Measurements from ENCODE around the gene MDC1. TPM values are rescaled to one million over a fixed set of nuclear protein-coding genes. Genes with fewer than 3 reads are reported as not detected.

MDC1 gene
- total RNA-seq, 1 experiment from 2014 or later, result 46.6 TPM

- DNase-seq, result no peak
- Histone ChIP-seq H3K4me1 (peaks cover 31% of the 10 kb centered on the region), H3K4me3 (ENCODE audit: low read depth, low read length) (peak overlapping the region; percentile 75), H3K27me3 (replicated peaks; ENCODE audit: control insufficient read depth, insufficient read depth, low read length) (no peaks in the 10 kb centered on the region), H3K9me3 (no peaks in the 10 kb centered on the region), H3K36me3 (ENCODE audit: control insufficient read depth, insufficient read depth, low read length) (no peaks in the 10 kb centered on the region)
- H3K4me1 Mint-ChIP-seq (ENCODE audit: low read depth, unreplicated experiment), result peaks cover 45% of the 10 kb centered on the region
- intact Hi-C loops (cut with micrococcal nuclease; ENCODE audit: unreplicated experiment), result no loop called here
- H3K27me3 Mint-ChIP-seq (ENCODE audit: insufficient read depth, unreplicated experiment), result no peaks in the 10 kb centered on the region
- peaks cover 7% of the 10 kb centered on the region for H3K36me3 Mint-ChIP-seq (ENCODE audit: insufficient read depth, unreplicated experiment)
- H3K4me3 Mint-ChIP-seq (ENCODE audit: unreplicated experiment), result peak overlapping the region; percentile 74
- H3K27ac Mint-ChIP-seq (ENCODE audit: unreplicated experiment), result peak overlapping the region; percentile 39
- POLR2A ChIA-PET, result interaction anchor here (1.6 kb wide), 1 partner anchor 26 kb away, joined by 12 read pairs; the partner anchor contains the start of gene MDC1
- CTCF ChIA-PET, result interaction anchor here (0.7 to 2.0 kb wide), 4 partner anchors 13 to 449 kb away, joined by 3 to 6 read pairs (median 5); partner anchors contain the start of genes DHX16 and MDC1
- TSS peak; percentile 35 for BruUV-seq (replicated peaks)
- no peaks in the 10 kb centered on the region for H3K9me3 Mint-ChIP-seq (ENCODE audit: unreplicated experiment)
- no peak for TF ChIP-seq CTCF (IDR thresholded peaks at IDR 0.05; ENCODE audit: insufficient read depth in 1 of 2, low read depth in 1 of 2, low read length in 1 of 2, severe bottlenecking in 1 of 2, unreplicated experiment in 1 of 2)
These were observed 25.8 kb downstream of the MDC1 start for GRCh38 chr6:30691208-30691847.

DNA sequence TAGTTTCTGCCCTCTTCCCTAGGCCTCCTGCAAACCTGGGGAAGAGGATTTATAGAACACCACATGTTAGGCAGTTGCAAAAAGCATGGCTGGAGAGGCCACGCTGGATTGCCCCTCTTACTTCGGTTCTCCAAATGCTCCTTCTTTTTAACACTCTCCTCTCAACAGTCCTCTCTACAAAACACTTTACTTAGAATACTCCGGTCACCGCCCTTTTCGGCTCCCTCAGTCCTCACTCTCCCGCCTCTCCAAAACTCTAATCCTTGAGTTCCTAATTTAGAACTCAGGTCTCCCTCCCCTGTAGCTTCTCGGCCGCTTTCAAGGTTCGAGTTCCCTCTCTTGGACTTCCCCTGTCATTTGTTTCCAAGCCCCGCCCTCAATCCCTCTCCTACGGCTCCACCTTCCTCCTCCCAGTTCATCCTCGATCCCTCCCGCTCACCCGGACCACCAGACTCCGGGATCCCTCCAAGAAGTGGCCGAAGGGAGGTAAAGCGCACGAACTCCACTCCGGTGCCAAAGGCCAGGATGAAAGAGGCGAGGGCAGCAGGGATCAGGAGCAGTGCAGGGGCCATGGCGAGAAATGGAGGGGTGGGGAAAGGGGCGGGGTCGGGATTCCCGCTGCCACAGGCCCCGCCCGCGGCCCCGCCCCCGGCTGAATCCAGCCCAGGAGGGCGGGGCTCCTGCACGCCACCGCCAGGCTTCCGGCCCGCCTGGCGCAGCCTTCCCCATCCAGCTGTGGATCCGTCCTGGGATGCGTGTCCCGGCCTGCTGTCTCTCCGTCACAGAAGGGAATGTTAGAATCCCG, 26.5 kb downstream of the MDC1 start, which contains the start of gene NRM:
Gene NRM (minus strand): TSS at position 582 of the 805 bp plus-strand sequence. CDS start 10 bp downstream, at position 572.
- Mint-ChIP-seq H3K27me3 (ENCODE audit: insufficient read depth, unreplicated experiment) (no peaks in the 10 kb centered on the region), H3K4me1 (ENCODE audit: low read depth, unreplicated experiment) (peaks cover 50% of the 10 kb centered on the region), H3K9me3 (ENCODE audit: unreplicated experiment) (no peaks in the 10 kb centered on the region), H3K4me3 (ENCODE audit: unreplicated experiment) (peak within 1 kb of the TSS; percentile 74), H3K36me3 (ENCODE audit: insufficient read depth, unreplicated experiment) (peaks cover 10% of the 10 kb centered on the region), H3K27ac (ENCODE audit: unreplicated experiment) (peak within 1 kb of the TSS; percentile 39)
- DNase-seq, result peak; percentile 81 to 88
- no peaks in the 10 kb centered on the region for H3K36me3 ChIP-seq (ENCODE audit: control insufficient read depth, insufficient read depth, low read length)
- BruUV-seq (replicated peaks), result TSS peak; percentile 38
- intact Hi-C loops (cut with micrococcal nuclease; ENCODE audit: unreplicated experiment), result loop anchor here (1.0 kb wide), 1 partner anchor 27 kb away; the partner anchor contains the start of gene MDC1
- no peak for TF ChIP-seq CTCF (IDR thresholded peaks at IDR 0.05; ENCODE audit: insufficient read depth in 1 of 2, low read depth in 1 of 2, low read length in 1 of 2, severe bottlenecking in 1 of 2, unreplicated experiment in 1 of 2)
- ChIA-PET POLR2A (interaction anchor here (1.6 kb wide), 1 partner anchor 27 kb away, joined by 12 read pairs; the partner anchor contains the start of gene MDC1), CTCF (interaction anchor here (0.6 to 2.0 kb wide), 6 partner anchors 12 to 450 kb away, joined by 3 to 6 read pairs (median 4); partner anchors contain the start of genes DHX16 and MDC1)
- H3K4me1 ChIP-seq, result peaks cover 26% of the 10 kb centered on the region
- no peaks in the 10 kb centered on the region for H3K27me3 ChIP-seq (replicated peaks; ENCODE audit: control insufficient read depth, insufficient read depth, low read length)
- H3K4me3 ChIP-seq (ENCODE audit: low read depth, low read length), result peak within 1 kb of the TSS; percentile 75
- H3K9me3 ChIP-seq, result no peaks in the 10 kb centered on the region

- DNase-seq, result no peak
- no TSS peak for BruUV-seq (replicated peaks)
- Histone ChIP-seq H3K36me3 (ENCODE audit: control insufficient read depth, insufficient read depth, low read length) (no peaks in the 10 kb centered on the region), H3K9me3 (no peaks in the 10 kb centered on the region), H3K27me3 (replicated peaks; ENCODE audit: control insufficient read depth, insufficient read depth, low read length) (no peaks in the 10 kb centered on the region), H3K4me1 (peaks cover 22% of the 10 kb centered on the region), H3K4me3 (ENCODE audit: low read depth, low read length) (peak overlapping the region; percentile 75)
- ChIA-PET CTCF (interaction anchor here (0.6 to 2.0 kb wide), 5 partner anchors 11 to 65 kb away, joined by 3 to 6 read pairs (median 5); partner anchors contain the start of genes DHX16 and MDC1), POLR2A (no interaction called here)
- Mint-ChIP-seq H3K36me3 (ENCODE audit: insufficient read depth, unreplicated experiment) (peaks cover 10% of the 10 kb centered on the region), H3K9me3 (ENCODE audit: unreplicated experiment) (no peaks in the 10 kb centered on the region), H3K27ac (ENCODE audit: unreplicated experiment) (peak overlapping the region; percentile 39), H3K4me3 (ENCODE audit: unreplicated experiment) (peak overlapping the region; percentile 74), H3K27me3 (ENCODE audit: insufficient read depth, unreplicated experiment) (no peaks in the 10 kb centered on the region), H3K4me1 (ENCODE audit: low read depth, unreplicated experiment) (peaks cover 46% of the 10 kb centered on the region)
- intact Hi-C loops (cut with micrococcal nuclease; ENCODE audit: unreplicated experiment), result loop anchor here (1.0 kb wide), 1 partner anchor 27 kb away; the partner anchor contains the start of gene MDC1
- no peak for TF ChIP-seq CTCF (IDR thresholded peaks at IDR 0.05; ENCODE audit: insufficient read depth in 1 of 2, low read depth in 1 of 2, low read length in 1 of 2, severe bottlenecking in 1 of 2, unreplicated experiment in 1 of 2)
These were observed 27.1 kb downstream of the MDC1 start for GRCh38 chr6:30689985-30690384.

Data from Caco-2 (cell line).